Measurements from ENCODE around the gene MRAS. TPM values are rescaled to one million over a fixed set of nuclear protein-coding genes. Genes with fewer than 3 reads are reported as not detected.

The MRAS gene
- total and polyA plus RNA-seq, 2 donors from 2014 or later = 30.9 to 106 TPM

DNA sequence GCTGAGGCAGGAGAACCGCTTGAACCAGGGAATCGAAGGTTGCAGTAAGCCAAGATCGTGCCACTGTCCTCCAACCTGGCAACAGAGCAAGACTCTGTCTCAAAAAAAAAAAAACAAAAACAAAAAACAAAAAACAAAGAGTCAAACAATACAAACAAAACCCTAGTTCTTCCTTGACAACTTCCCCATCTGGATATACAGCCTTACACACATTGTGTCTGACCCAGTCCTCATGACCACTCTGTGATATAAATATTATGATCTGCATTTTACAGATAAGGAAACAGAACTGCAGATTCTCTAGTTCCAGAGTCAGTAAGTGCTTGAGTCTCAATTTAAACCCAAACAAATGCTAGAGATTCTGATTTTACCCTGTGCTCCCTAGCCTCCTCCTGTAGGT lies 81.3 kb downstream of the MRAS start:
- H3K4me3 ChIP-seq (ENCODE audit: low read length in 3 of 3) = no peak overlapping the region
- no peak overlapping the region for H3K9ac ChIP-seq (ENCODE audit: low read length in 3 of 3)
- no peaks in the 10 kb centered on the region for H3K9me3 ChIP-seq (ENCODE audit: control insufficient read depth in 2 of 3, insufficient read depth in 1 of 3, low read length in 3 of 3)
- TF ChIP-seq, protein P1, sequence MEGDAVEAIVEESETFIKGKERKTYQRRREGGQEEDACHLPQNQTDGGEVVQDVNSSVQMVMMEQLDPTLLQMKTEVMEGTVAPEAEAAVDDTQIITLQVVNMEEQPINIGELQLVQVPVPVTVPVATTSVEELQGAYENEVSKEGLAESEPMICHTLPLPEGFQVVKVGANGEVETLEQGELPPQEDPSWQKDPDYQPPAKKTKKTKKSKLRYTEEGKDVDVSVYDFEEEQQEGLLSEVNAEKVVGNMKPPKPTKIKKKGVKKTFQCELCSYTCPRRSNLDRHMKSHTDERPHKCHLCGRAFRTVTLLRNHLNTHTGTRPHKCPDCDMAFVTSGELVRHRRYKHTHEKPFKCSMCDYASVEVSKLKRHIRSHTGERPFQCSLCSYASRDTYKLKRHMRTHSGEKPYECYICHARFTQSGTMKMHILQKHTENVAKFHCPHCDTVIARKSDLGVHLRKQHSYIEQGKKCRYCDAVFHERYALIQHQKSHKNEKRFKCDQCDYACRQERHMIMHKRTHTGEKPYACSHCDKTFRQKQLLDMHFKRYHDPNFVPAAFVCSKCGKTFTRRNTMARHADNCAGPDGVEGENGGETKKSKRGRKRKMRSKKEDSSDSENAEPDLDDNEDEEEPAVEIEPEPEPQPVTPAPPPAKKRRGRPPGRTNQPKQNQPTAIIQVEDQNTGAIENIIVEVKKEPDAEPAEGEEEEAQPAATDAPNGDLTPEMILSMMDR (IDR thresholded peaks at IDR 0.05; ENCODE audit: borderline replicate concordance, extremely low read depth, insufficient read depth) = no peak
- intact Hi-C loops (cut with DNase I) = loop anchor here (10.0 kb wide), 1 partner anchor 95 kb away; no protein-coding TSS in a partner anchor
- peaks cover 13% of the 10 kb centered on the region for H3K27me3 ChIP-seq (ENCODE audit: control insufficient read depth, insufficient read depth, low read length)
- H3K27ac ChIP-seq (ENCODE audit: low read depth in 2 of 2, low read length in 2 of 2) = no peak overlapping the region
- no peak for DNase-seq
- H3K36me3 ChIP-seq (ENCODE audit: control insufficient read depth in 2 of 3, insufficient read depth in 3 of 3, low read length in 3 of 3) = no peaks in the 10 kb centered on the region
- peaks cover 0 to 4% (median 0%) of the 10 kb centered on the region in 3 donors for H3K4me1 ChIP-seq (ENCODE audit: control insufficient read depth in 2 of 3, insufficient read depth in 2 of 3, low read depth in 1 of 3, low read length in 3 of 3)
- no peak for FAIRE-seq

DNA sequence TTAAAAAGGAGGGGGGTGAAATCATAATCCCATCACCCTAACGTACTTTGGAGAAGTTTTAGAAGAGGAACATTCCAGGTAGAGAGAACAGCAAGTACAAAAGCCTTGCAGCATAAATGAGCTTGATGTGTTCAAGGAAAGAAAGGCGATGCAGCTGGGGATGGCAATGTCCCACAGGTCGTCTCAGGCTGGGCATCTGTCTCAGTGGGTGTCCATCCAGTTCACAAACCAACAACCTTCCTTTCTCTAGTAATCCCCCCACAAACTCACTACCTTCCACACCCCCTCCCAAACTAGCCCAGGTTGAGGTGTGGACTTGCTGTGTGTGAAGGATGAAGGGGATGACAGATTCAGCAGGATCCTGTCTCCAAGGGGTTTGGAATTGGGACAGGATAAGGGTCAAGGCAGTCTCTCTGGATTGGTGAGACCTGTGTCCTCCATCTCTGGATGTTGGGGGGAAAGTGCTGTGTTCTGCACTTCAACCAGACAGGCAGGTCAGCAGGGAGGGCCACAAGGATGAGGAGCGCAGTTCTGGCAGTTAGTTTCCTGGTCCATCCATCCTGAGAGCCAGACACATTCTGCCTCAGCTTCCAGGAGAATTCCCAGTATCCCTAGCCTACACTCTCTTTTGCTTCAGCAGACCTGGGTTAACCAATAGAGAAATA lies 84.3 kb downstream of the MRAS start:
- no peak for FAIRE-seq
- peaks cover 16% of the 10 kb centered on the region for H3K27me3 ChIP-seq (ENCODE audit: control insufficient read depth, insufficient read depth, low read length)
- intact Hi-C loops (cut with DNase I) = no loop called here

DNA sequence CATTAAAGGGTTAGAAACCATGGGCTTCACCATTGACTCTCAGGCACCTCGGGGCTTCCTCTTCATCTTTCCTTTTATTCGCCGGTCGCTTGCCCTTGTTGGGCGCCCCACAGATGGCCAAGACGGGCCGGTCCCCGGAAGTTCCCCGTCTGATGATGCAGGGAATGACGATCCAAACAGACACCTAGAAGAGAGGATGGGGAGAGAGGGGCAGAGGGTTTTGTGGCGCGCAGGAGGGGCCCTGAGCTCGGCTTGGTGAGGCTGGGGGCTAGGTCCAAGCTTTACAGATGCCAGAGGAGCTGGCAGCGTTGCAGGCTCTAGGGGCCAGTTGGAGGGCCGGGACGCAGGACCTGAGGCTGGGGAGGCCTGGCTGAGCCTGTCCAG lies 85.5 kb downstream of the MRAS start:
- FAIRE-seq = no peak
- H3K4me3 ChIP-seq (ENCODE audit: low read length in 3 of 3) = peak overlapping the region in 1 of 3 donors; percentile 59

More for the DNA sequence above, 84.3 kb downstream of the MRAS start:
- no peaks in the 10 kb centered on the region for H3K9me3 ChIP-seq (ENCODE audit: control insufficient read depth in 2 of 3, insufficient read depth in 1 of 3, low read length in 3 of 3)
- H3K9ac ChIP-seq (ENCODE audit: low read length in 3 of 3) = no peak overlapping the region
- no peaks in the 10 kb centered on the region for H3K36me3 ChIP-seq (ENCODE audit: control insufficient read depth in 2 of 3, insufficient read depth in 3 of 3, low read length in 3 of 3)
- H3K4me1 ChIP-seq (ENCODE audit: control insufficient read depth in 2 of 3, insufficient read depth in 2 of 3, low read depth in 1 of 3, low read length in 3 of 3) = peaks cover 0 to 8% (median 0%) of the 10 kb centered on the region in 3 donors
- no peak overlapping the region for H3K4me3 ChIP-seq (ENCODE audit: low read length in 3 of 3)
- H3K27ac ChIP-seq (ENCODE audit: low read depth in 2 of 2, low read length in 2 of 2) = no peak overlapping the region
- DNase-seq = no peak
- TF ChIP-seq, protein P1 (IDR thresholded peaks at IDR 0.05; ENCODE audit: borderline replicate concordance, extremely low read depth, insufficient read depth) = no peak

More for the DNA sequence above, 85.5 kb downstream of the MRAS start:
- Histone ChIP-seq H3K4me1 (ENCODE audit: control insufficient read depth in 2 of 3, insufficient read depth in 2 of 3, low read depth in 1 of 3, low read length in 3 of 3) (peaks cover 0 to 8% (median 0%) of the 10 kb centered on the region in 3 donors), H3K27ac (ENCODE audit: low read depth in 2 of 2, low read length in 2 of 2) (peak overlapping the region in 1 of 2 donors; percentile 28), H3K27me3 (ENCODE audit: control insufficient read depth, insufficient read depth, low read length) (peaks cover 16% of the 10 kb centered on the region), H3K36me3 (ENCODE audit: control insufficient read depth in 2 of 3, insufficient read depth in 3 of 3, low read length in 3 of 3) (no peaks in the 10 kb centered on the region), H3K9me3 (ENCODE audit: control insufficient read depth in 2 of 3, insufficient read depth in 1 of 3, low read length in 3 of 3) (no peaks in the 10 kb centered on the region), H3K9ac (ENCODE audit: low read length in 3 of 3) (no peak overlapping the region)
- intact Hi-C loops (cut with DNase I) = no loop called here
- DNase-seq = peak in 1 of 5 donors; percentile 49
- TF ChIP-seq, protein P1 (IDR thresholded peaks at IDR 0.05; ENCODE audit: borderline replicate concordance, extremely low read depth, insufficient read depth) = no peak
